Nephron (organoid): ENCODE data around the gene DDX53.

Experiments
- H3K27ac Mint-ChIP-seq, 3 experiments: 2 replicates each; pipeline ENCODE4 v1.8.0; 2020; ENCODE audit warnings: mixed read lengths in 3 of 3, mild to moderate bottlenecking in 2 of 3, moderate library complexity in 1 of 3
- H3K27me3 Mint-ChIP-seq: 2 replicates; pipeline ENCODE4 v1.8.0; 2021; ENCODE audit warnings: low read depth, mild to moderate bottlenecking, moderate library complexity, mixed read lengths
- H3K36me3 Mint-ChIP-seq: 2 replicates; pipeline ENCODE4 v1.8.0; 2020; ENCODE audit warnings: low read depth, mixed read lengths
- H3K4me1 Mint-ChIP-seq: 2 replicates; pipeline ENCODE4 v1.8.0; 2020; ENCODE audit warnings: mixed read lengths
- H3K4me3 Mint-ChIP-seq, 3 experiments: 2 replicates each; pipeline ENCODE4 v1.8.0; 2020; ENCODE audit warnings: mild to moderate bottlenecking in 3 of 3, mixed read lengths in 3 of 3, moderate library complexity in 2 of 3
- H3K9me3 Mint-ChIP-seq: 2 replicates; pipeline ENCODE4 v1.8.0; 2020; ENCODE audit warnings: mixed read lengths
- TF ChIP-seq, protein P1 (sequence below), 3 experiments: fragments of 200-600 bp; sonication (generic); IDR thresholded peaks; one replicate each; pipeline ENCODE4 v1.5.0; 2021; ENCODE audit warnings: antibody characterized with exemption in 3 of 3; ENCODE audit not compliant: unreplicated experiment in 3 of 3

DDX53 gene

GRCh38 chrX:22985958-22986357, 13.8 kb upstream of the DDX53 start:
- H3K27me3 Mint-ChIP-seq: no peaks in the 10 kb centered on the region

GRCh38 chrX:22987452-22987851, 12.3 kb upstream of the DDX53 start:
- no peak overlapping the region for H3K4me3 Mint-ChIP-seq
- H3K4me1 Mint-ChIP-seq: no peaks in the 10 kb centered on the region

More at GRCh38 chrX:22985958-22986357, 13.8 kb upstream of the DDX53 start:
- TF ChIP-seq, protein P1, sequence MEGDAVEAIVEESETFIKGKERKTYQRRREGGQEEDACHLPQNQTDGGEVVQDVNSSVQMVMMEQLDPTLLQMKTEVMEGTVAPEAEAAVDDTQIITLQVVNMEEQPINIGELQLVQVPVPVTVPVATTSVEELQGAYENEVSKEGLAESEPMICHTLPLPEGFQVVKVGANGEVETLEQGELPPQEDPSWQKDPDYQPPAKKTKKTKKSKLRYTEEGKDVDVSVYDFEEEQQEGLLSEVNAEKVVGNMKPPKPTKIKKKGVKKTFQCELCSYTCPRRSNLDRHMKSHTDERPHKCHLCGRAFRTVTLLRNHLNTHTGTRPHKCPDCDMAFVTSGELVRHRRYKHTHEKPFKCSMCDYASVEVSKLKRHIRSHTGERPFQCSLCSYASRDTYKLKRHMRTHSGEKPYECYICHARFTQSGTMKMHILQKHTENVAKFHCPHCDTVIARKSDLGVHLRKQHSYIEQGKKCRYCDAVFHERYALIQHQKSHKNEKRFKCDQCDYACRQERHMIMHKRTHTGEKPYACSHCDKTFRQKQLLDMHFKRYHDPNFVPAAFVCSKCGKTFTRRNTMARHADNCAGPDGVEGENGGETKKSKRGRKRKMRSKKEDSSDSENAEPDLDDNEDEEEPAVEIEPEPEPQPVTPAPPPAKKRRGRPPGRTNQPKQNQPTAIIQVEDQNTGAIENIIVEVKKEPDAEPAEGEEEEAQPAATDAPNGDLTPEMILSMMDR (IDR thresholded peaks at IDR 0.05; ENCODE audit: unreplicated experiment in 3 of 3): no peak
- no peaks in the 10 kb centered on the region for H3K9me3 Mint-ChIP-seq
- no peak overlapping the region for H3K27ac Mint-ChIP-seq
- H3K36me3 Mint-ChIP-seq: no peaks in the 10 kb centered on the region
- H3K4me3 Mint-ChIP-seq: no peak overlapping the region
- no peaks in the 10 kb centered on the region for H3K4me1 Mint-ChIP-seq

GRCh38 chrX:23003116-23003515, 3.4 kb downstream of the DDX53 start:
- H3K27me3 Mint-ChIP-seq: no peaks in the 10 kb centered on the region
- H3K9me3 Mint-ChIP-seq: peaks cover 11% of the 10 kb centered on the region
- H3K4me3 Mint-ChIP-seq: no peak overlapping the region
- TF ChIP-seq, protein P1 (IDR thresholded peaks at IDR 0.05; ENCODE audit: unreplicated experiment in 3 of 3): no peak
- H3K36me3 Mint-ChIP-seq: no peaks in the 10 kb centered on the region
- no peaks in the 10 kb centered on the region for H3K4me1 Mint-ChIP-seq
- no peak overlapping the region for H3K27ac Mint-ChIP-seq

More at GRCh38 chrX:22987452-22987851, 12.3 kb upstream of the DDX53 start:
- Mint-ChIP-seq H3K27ac (no peak overlapping the region), H3K9me3 (no peaks in the 10 kb centered on the region), H3K27me3 (no peaks in the 10 kb centered on the region), H3K36me3 (no peaks in the 10 kb centered on the region)
- TF ChIP-seq, protein P1 (IDR thresholded peaks at IDR 0.05; ENCODE audit: unreplicated experiment in 3 of 3): no peak

- H3K27me3 Mint-ChIP-seq: no peaks in the 10 kb centered on the region
- no peak overlapping the region for H3K4me3 Mint-ChIP-seq
Observed at GRCh38 chrX:23008431-23009099, 8.8 kb downstream of the DDX53 start.

GRCh38 chrX:23012162-23012561, 12.4 kb downstream of the DDX53 start:
- no peak overlapping the region for H3K27ac Mint-ChIP-seq
- no peak overlapping the region for H3K4me3 Mint-ChIP-seq
- H3K9me3 Mint-ChIP-seq: peaks cover 9% of the 10 kb centered on the region

More at GRCh38 chrX:23008431-23009099, 8.8 kb downstream of the DDX53 start:
- Mint-ChIP-seq H3K9me3 (peaks cover 17% of the 10 kb centered on the region), H3K4me1 (no peaks in the 10 kb centered on the region), H3K27ac (no peak overlapping the region), H3K36me3 (no peaks in the 10 kb centered on the region)
- TF ChIP-seq, protein P1 (IDR thresholded peaks at IDR 0.05; ENCODE audit: unreplicated experiment in 3 of 3): peak; percentile 28 to 52 (median 28)

More at GRCh38 chrX:23012162-23012561, 12.4 kb downstream of the DDX53 start:
- Mint-ChIP-seq H3K27me3 (no peaks in the 10 kb centered on the region), H3K36me3 (no peaks in the 10 kb centered on the region), H3K4me1 (peaks cover 3% of the 10 kb centered on the region)
- TF ChIP-seq, protein P1 (IDR thresholded peaks at IDR 0.05; ENCODE audit: unreplicated experiment in 3 of 3): no peak
